CD14-positive monocyte (primary cell): ENCODE data around the gene MTUS2. TPM values are rescaled to one million over a fixed set of nuclear protein-coding genes. Genes with fewer than 3 reads are reported as not detected.

ENCODE experiments used
- DNase-seq, 3 donors: peaks; one replicate each; pipeline ENCODE4 v3.0.0-alpha.2; 2011 to 2022
- H2AFZ ChIP-seq: 2 replicates; pipeline ENCODE4 v1.6.0; 2012; ENCODE audit warnings: mild to moderate bottlenecking, low read depth, low read length, inconsistent platforms; ENCODE audit not compliant: insufficient read depth, poor library complexity, severe bottlenecking
- H3K27ac ChIP-seq, 2 donors: 1 replicate in 1 of 2; 2 replicates in 1 of 2; pipeline ENCODE4 v1.5.1; 2012 to 2013; ENCODE audit warnings: low read length in 2 of 2, control low read depth in 1 of 2, inconsistent platforms in 1 of 2, low read depth in 1 of 2, mild to moderate bottlenecking in 1 of 2
- H3K27me3 ChIP-seq, 2 donors: one replicate each; pipeline versions ENCODE4 v1.6.0 to v1.6.1; 2011 to 2013; ENCODE audit warnings: low read length in 2 of 2; ENCODE audit not compliant: control insufficient read depth in 2 of 2, insufficient read depth in 2 of 2
- H3K36me3 ChIP-seq, 2 donors: replicated peaks in 1 of 2; 1 replicate in 1 of 2; 2 replicates in 1 of 2; pipeline versions ENCODE4 v1.5.1 to v1.6.1; 2012 to 2013; ENCODE audit warnings: low read length in 2 of 2, control low read depth in 1 of 2, inconsistent platforms in 1 of 2, mild to moderate bottlenecking in 1 of 2; ENCODE audit not compliant: insufficient read depth in 2 of 2, control insufficient read depth in 1 of 2
- H3K4me1 ChIP-seq, 2 donors: 1 replicate in 1 of 2; 2 replicates in 1 of 2; pipeline versions ENCODE4 v1.5.1 to v1.6.1; 2012 to 2013; ENCODE audit warnings: low read length in 2 of 2, control low read depth in 1 of 2, inconsistent platforms in 1 of 2, mild to moderate bottlenecking in 1 of 2, moderate library complexity in 1 of 2; ENCODE audit not compliant: insufficient read depth in 2 of 2, control insufficient read depth in 1 of 2
- H3K4me2 ChIP-seq: replicated peaks from 2 replicates; pipeline ENCODE3; 2012; ENCODE audit warnings: low read length, moderate library complexity, mild to moderate bottlenecking; ENCODE audit not compliant: poor library complexity, severe bottlenecking; ENCODE audit errors: extremely low read depth
- H3K4me3 ChIP-seq, 3 experiments: fragments of 200-600 bp in 1 of 3; sonication (generic) in 1 of 3; replicated peaks in 1 of 3; 1 replicate in 2 of 3; 2 replicates in 1 of 3; pipeline ENCODE4 v1.5.1; 2011 to 2013; ENCODE audit warnings: low read length in 3 of 3, mild to moderate bottlenecking in 3 of 3, control low read depth in 2 of 3, low read depth in 2 of 3, inconsistent platforms in 1 of 3, moderate library complexity in 1 of 3
- H3K79me2 ChIP-seq: 2 replicates; pipeline ENCODE4 v1.6.0; 2012; ENCODE audit warnings: mild to moderate bottlenecking, control low read depth, inconsistent platforms, low read length, moderate library complexity; ENCODE audit not compliant: insufficient read depth
- H3K9ac ChIP-seq: 2 replicates; pipeline ENCODE4 v1.6.0; 2017; ENCODE audit warnings: low read length, mild to moderate bottlenecking; ENCODE audit not compliant: insufficient read depth, poor library complexity, severe bottlenecking
- H3K9me3 ChIP-seq, 2 donors: replicated peaks in 1 of 2; 1 replicate in 1 of 2; 2 replicates in 1 of 2; pipeline versions ENCODE4 v1.5.1 to v1.6.1; 2012 to 2013; ENCODE audit warnings: low read length in 2 of 2, control low read depth in 1 of 2; ENCODE audit not compliant: control insufficient read depth in 1 of 2, insufficient read depth in 1 of 2
- H4K20me1 ChIP-seq: 2 replicates; pipeline ENCODE4 v1.6.0; 2012; ENCODE audit warnings: mild to moderate bottlenecking, low read length, control low read depth, moderate library complexity; ENCODE audit not compliant: insufficient read depth
- H3K27ac Mint-ChIP-seq, 7 donors: one replicate each; pipeline ENCODE4 v1.8.0; 2020; ENCODE audit warnings: mild to moderate bottlenecking in 7 of 7, mixed read lengths in 7 of 7, moderate library complexity in 6 of 7, inconsistent platforms in 2 of 7
- H3K27me3 Mint-ChIP-seq, 3 donors: one replicate each; pipeline ENCODE4 v1.8.0; 2021 to 2022; ENCODE audit warnings: low read depth in 3 of 3, mild to moderate bottlenecking in 3 of 3, mixed read lengths in 3 of 3, moderate library complexity in 3 of 3, inconsistent platforms in 1 of 3
- H3K36me3 Mint-ChIP-seq, 2 donors: one replicate each; pipeline ENCODE4 v1.8.0; 2020; ENCODE audit warnings: mixed read lengths in 2 of 2, inconsistent platforms in 1 of 2, mild to moderate bottlenecking in 1 of 2
- H3K4me1 Mint-ChIP-seq: one replicate; pipeline ENCODE4 v1.8.0; 2020; ENCODE audit warnings: mild to moderate bottlenecking, mixed read lengths
- H3K4me3 Mint-ChIP-seq, 2 donors: one replicate each; pipeline ENCODE4 v1.8.0; 2020; ENCODE audit warnings: mild to moderate bottlenecking in 2 of 2, mixed read lengths in 2 of 2, moderate library complexity in 1 of 2
- H3K9me3 Mint-ChIP-seq, 7 donors: one replicate each; pipeline ENCODE4 v1.8.0; 2020 to 2022; ENCODE audit warnings: mixed read lengths in 7 of 7, mild to moderate bottlenecking in 6 of 7, moderate library complexity in 6 of 7, inconsistent platforms in 2 of 7
- WGBS: methylation state at CpG from one replicate; pipeline ENCODE4 v1.1.5; 2013; ENCODE audit warnings: missing lambda C conversion rate; ENCODE audit not compliant: insufficient coverage; 5-methylcytosine and 5-hydroxymethylcytosine counted together
- intact Hi-C, 2 donors: fragments of 100-400 bp; cut with micrococcal nuclease; formaldehyde crosslinking; loops; one replicate each; pipeline versions ENCODE4 v1.15.0 to v1.15.1; 2023
- polyA plus RNA-seq, 3 donors: library from polyadenylated mRNA; depleted of rRNA in 1 of 3; unstranded in 2 of 3; stranded (reverse) in 1 of 3; fragments of 300-500 nt in 2 of 3; fragments of >200 nt in 1 of 3; fragmentation: Illumina TruSeq in 2 of 3; gene quantifications; 1 replicate in 2 of 3; 2 replicates in 1 of 3; pipeline ENCODE4 v1.2.3, GENCODE V29; 2012 to 2021
- TF ChIP-seq, protein P1 (sequence below): fragments of 200-600 bp; IDR thresholded peaks from one replicate; pipeline ENCODE4 v1.8.0; 2022; ENCODE audit warnings: antibody characterized with exemption, mild to moderate bottlenecking

MTUS2 gene
- polyA plus RNA-seq, 3 donors, result 0.04 TPM; not detected in 2

- intact Hi-C loops, result no loop called here
- Histone ChIP-seq H3K4me2 (no peak overlapping the region), H3K27ac (no peak overlapping the region), H3K79me2 (no peaks in the 10 kb centered on the region), H3K9me3 (peaks cover 8 to 19% of the 10 kb centered on the region in 2 donors), H2AFZ (no peak overlapping the region), H3K9ac (no peak overlapping the region), H3K27me3 (no peaks in the 10 kb centered on the region), H3K36me3 (no peaks in the 10 kb centered on the region), H3K4me1 (no peaks in the 10 kb centered on the region), H3K4me3 (no peak overlapping the region), H4K20me1 (no peaks in the 10 kb centered on the region)
- Mint-ChIP-seq H3K27me3 (peaks cover 0 to 3% (median 0%) of the 10 kb centered on the region in 3 donors), H3K4me3 (no peak overlapping the region), H3K4me1 (no peaks in the 10 kb centered on the region), H3K36me3 (no peaks in the 10 kb centered on the region), H3K27ac (no peak overlapping the region), H3K9me3 (peaks cover 12 to 21% (median 17%) of the 10 kb centered on the region in 7 donors)
- WGBS, result no CpG with 5 or more reads among the region's 2 CpGs
- TF ChIP-seq, protein P1, sequence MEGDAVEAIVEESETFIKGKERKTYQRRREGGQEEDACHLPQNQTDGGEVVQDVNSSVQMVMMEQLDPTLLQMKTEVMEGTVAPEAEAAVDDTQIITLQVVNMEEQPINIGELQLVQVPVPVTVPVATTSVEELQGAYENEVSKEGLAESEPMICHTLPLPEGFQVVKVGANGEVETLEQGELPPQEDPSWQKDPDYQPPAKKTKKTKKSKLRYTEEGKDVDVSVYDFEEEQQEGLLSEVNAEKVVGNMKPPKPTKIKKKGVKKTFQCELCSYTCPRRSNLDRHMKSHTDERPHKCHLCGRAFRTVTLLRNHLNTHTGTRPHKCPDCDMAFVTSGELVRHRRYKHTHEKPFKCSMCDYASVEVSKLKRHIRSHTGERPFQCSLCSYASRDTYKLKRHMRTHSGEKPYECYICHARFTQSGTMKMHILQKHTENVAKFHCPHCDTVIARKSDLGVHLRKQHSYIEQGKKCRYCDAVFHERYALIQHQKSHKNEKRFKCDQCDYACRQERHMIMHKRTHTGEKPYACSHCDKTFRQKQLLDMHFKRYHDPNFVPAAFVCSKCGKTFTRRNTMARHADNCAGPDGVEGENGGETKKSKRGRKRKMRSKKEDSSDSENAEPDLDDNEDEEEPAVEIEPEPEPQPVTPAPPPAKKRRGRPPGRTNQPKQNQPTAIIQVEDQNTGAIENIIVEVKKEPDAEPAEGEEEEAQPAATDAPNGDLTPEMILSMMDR, result no peak
- DNase-seq, result no peak
Observed at GRCh38 chr13:29185926-29186325, 365.8 kb downstream of the MTUS2 start.

DNA sequence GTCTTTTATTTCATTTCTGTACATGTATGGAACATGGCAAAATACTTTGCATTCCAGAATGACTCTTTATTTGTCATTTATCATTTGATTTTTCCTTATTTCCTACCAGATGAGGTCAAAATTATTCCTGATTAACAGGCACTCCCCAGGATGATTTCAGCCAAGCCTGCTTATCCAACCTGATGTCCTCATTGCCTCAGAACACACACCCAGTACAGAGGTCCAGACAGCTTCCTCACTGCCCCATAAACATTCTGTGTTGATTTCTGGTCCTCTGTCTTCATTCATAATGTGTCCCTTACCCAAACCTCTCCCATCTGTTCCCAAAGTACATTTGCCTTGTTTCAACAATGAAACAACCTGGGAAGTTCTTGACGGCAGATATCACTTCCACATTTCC is 367.4 kb downstream of the MTUS2 start:
- H3K36me3 Mint-ChIP-seq, result no peaks in the 10 kb centered on the region
- 100% methylated on average over 1 of the region's 1 CpG for WGBS
- Histone ChIP-seq H3K27me3 (no peaks in the 10 kb centered on the region), H3K4me2 (no peak overlapping the region), H4K20me1 (no peaks in the 10 kb centered on the region), H3K9me3 (peaks cover 8 to 19% of the 10 kb centered on the region in 2 donors), H3K9ac (no peak overlapping the region), H3K79me2 (no peaks in the 10 kb centered on the region), H3K27ac (no peak overlapping the region), H3K36me3 (no peaks in the 10 kb centered on the region), H3K4me1 (no peaks in the 10 kb centered on the region), H3K4me3 (no peak overlapping the region), H2AFZ (no peak overlapping the region)
- H3K27me3 Mint-ChIP-seq, result peaks cover 0 to 3% (median 0%) of the 10 kb centered on the region in 3 donors
- H3K9me3 Mint-ChIP-seq, result peaks cover 12 to 25% (median 20%) of the 10 kb centered on the region in 7 donors
- no peak overlapping the region for H3K27ac Mint-ChIP-seq
- no peak for DNase-seq
- intact Hi-C loops, result no loop called here
- H3K4me1 Mint-ChIP-seq, result no peaks in the 10 kb centered on the region
- H3K4me3 Mint-ChIP-seq, result no peak overlapping the region
- TF ChIP-seq, protein P1, result no peak
